T-helper 17 cell (primary cell): ENCODE results near the gene ASAP2. TPM values are rescaled to one million over a fixed set of nuclear protein-coding genes. Genes with fewer than 3 reads are reported as not detected.

Source experiments
- ATAC-seq: fragments of 150-1000 bp; cut with Tn5 transposase; 2 replicates; pipeline ENCODE4 v1.10.0; 2021; ENCODE audit warnings: mild to moderate bottlenecking, moderate library complexity
- DNase-seq, 3 donors: peaks; one replicate each; pipeline versions ENCODE4 v3.0.0 to v3.0.0-alpha.2; 2020 to 2021
- H3K9me3 ChIP-seq: one replicate; pipeline ENCODE4 v1.7.0; 2013; ENCODE audit warnings: low read length, mild to moderate bottlenecking; ENCODE audit not compliant: control insufficient read depth, poor library complexity, severe bottlenecking
- H3K27ac Mint-ChIP-seq: one replicate; pipeline ENCODE4 v1.8.0; 2022; ENCODE audit warnings: mild to moderate bottlenecking, moderate library complexity, mixed read lengths
- H3K27me3 Mint-ChIP-seq: one replicate; pipeline ENCODE4 v1.8.0; 2022; ENCODE audit warnings: mixed read lengths
- H3K36me3 Mint-ChIP-seq: one replicate; pipeline ENCODE4 v1.8.0; 2022; ENCODE audit warnings: low read depth, mixed read lengths
- H3K4me1 Mint-ChIP-seq: one replicate; pipeline ENCODE4 v1.8.0; 2022; ENCODE audit warnings: mild to moderate bottlenecking, mixed read lengths
- H3K4me3 Mint-ChIP-seq: one replicate; pipeline ENCODE4 v1.8.0; 2022; ENCODE audit warnings: mild to moderate bottlenecking, moderate library complexity, mixed read lengths
- total RNA-seq, 4 donors: library from RNA in 2 of 4; stranded (reverse) in 2 of 4; gene quantifications; one replicate each; pipeline ENCODE4 v1.2.3 and lab custom pipeline; 2022 to 2026

Gene ASAP2
- total RNA-seq, 2 donors from 2014 or later = 0.75 to 14.8 TPM

DNA sequence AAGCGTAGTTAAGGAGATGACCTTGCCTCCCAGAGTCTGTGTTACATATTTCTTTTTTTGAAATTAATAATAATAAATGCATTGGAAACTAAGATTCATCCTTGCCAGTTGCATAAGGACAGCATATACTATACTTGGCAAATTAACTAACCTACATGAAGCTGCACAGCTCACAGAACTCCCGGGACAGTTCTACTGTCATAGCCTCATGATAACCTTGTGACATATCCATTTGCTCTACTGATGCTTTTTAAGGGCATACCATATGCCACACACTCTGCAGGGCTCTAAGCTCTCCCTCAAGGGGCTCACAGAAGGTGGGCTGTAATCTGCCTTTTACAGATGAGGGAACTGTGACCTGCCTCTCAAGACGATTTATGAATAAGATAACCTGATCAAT, 212.9 kb downstream of the ASAP2 start:
- Mint-ChIP-seq H3K4me1 (peaks cover 39% of the 10 kb centered on the region), H3K27me3 (no peaks in the 10 kb centered on the region), H3K36me3 (peaks cover 4% of the 10 kb centered on the region), H3K4me3 (no peak overlapping the region), H3K27ac (no peak overlapping the region)
- H3K9me3 ChIP-seq = no peaks in the 10 kb centered on the region
- no peak for ATAC-seq
- DNase-seq = no peak

DNA sequence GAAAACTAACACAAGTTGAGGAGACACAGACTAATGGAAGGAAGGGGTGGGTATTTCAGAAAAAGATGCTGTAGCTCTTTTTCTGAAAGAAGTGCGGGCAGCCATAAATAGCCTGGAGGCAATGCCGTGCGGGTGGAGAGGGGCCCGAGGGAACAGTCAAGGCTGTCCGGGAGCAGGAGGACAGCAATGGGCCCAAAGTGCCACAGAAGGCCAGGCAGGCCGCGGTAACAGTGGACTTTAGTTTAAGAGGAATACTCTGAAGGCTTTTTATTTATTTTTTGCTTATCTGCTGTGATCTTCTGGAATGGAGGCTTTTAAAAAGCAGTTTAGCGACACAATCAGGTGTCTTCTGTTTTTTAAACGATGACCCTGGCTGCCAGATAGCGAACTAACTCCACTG, 213.9 kb downstream of the ASAP2 start:
- no peaks in the 10 kb centered on the region for H3K9me3 ChIP-seq
- Mint-ChIP-seq H3K27ac (no peak overlapping the region), H3K4me1 (peaks cover 37% of the 10 kb centered on the region), H3K36me3 (peaks cover 4% of the 10 kb centered on the region), H3K27me3 (no peaks in the 10 kb centered on the region), H3K4me3 (peak overlapping the region; percentile 21)
- ATAC-seq (no peak), DNase-seq (no peak)

DNA sequence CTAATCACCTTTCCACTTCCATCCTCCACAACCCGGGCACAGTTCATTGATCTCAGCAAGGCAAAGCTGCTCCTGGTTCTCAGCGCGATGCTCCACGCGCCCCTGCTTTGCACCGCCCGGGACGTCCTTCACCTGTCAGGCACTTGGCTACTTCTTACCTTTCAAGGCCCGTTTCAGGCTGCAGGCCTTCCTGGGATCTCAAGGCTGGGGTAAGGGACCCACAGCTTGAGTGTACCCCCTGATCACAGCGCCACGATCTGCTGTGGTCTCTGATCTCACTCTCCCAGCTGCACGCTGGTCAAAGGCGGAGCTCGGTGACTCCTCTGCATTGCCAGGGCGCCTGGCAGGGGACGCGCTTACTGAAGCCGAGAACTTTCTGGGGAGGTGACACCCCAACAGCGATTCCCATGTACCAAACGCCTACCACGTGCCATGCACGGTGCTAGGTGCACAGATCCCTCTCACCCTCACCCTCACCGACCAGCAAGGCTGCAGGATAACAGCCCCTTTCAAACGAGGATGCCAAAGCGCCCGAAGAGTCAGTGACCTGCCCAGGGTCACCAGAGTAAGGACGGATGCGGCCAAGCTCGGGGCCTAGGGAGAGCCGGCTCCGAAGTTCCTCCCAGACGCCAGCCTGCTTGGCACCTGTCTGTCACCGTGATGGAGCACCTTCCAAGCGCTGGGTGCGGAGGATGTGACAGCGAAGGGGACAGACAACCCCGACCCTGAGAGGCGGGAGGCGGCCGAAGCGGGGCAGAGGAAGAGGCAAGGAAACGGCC, 215.9 kb downstream of the ASAP2 start:
- Mint-ChIP-seq H3K4me3 (no peak overlapping the region), H3K4me1 (peaks cover 28% of the 10 kb centered on the region), H3K27me3 (no peaks in the 10 kb centered on the region), H3K27ac (no peak overlapping the region), H3K36me3 (peaks cover 4% of the 10 kb centered on the region)
- DNase-seq (peak; percentile 17 to 27 (median 22)), ATAC-seq (peak; percentile 27)
- H3K9me3 ChIP-seq = no peaks in the 10 kb centered on the region

DNA sequence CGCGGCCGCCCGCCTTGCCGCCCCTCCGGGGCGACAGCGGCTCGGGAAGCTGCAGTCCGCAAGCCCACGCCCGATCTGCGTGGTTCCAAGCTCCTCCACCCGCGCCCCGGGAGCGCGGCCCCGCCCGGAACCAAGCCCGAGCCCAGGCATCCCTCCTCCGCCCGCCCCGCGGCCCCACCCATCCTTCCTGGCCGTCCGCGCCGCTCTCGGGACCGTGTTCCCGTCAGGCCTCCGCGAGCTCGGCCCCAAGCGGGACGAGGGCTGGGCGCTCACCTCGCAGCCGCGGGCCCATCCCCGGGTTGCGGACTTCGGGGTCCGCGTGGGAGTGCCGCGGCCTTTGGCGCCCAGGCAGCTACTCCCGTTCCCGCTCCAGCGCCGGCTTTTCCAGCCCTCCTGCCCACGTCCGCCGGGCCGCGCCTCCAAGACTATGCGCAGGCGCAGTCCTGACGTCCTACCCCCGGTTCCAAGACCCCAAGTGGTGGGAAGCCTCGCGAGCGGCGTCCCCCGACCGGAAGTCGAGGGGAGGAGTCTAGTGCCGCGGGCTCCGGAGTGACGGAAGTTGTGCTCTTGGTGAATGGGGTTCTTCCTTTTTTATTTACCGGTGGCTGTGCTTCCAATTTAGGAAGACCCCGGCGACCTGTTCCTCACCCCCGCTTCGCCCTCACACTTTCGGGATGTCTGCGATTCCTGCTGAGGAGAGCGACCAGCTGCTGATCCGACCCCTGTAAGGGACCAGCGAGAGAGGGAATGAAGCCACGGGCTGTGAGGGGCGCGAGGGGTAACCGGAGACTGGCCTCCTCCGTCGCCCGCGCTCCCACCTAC, 216.7 kb downstream of the ASAP2 start, which contains the start of the genes CPSF3 and ITGB1BP1:
CPSF3 (plus strand) TSS at position 555 of the 822 bp plus-strand sequence; CDS start at position 675, 120 bp downstream.
ITGB1BP1 (minus strand) TSS at position 429 of the 822 bp plus-strand sequence. CDS start 4,831 bp downstream, outside the sequence.
- H3K4me3 Mint-ChIP-seq = no peak within 1 kb of the TSS
- H3K4me1 Mint-ChIP-seq = peaks cover 25% of the 10 kb centered on the region
- H3K27ac Mint-ChIP-seq = no peak within 1 kb of the TSS
- no peaks in the 10 kb centered on the region for H3K9me3 ChIP-seq
- DNase-seq = peak; percentile 90 to 94 (median 94)
- no peaks in the 10 kb centered on the region for H3K27me3 Mint-ChIP-seq
- peaks cover 4% of the 10 kb centered on the region for H3K36me3 Mint-ChIP-seq
- peak; percentile 89 for ATAC-seq

DNA sequence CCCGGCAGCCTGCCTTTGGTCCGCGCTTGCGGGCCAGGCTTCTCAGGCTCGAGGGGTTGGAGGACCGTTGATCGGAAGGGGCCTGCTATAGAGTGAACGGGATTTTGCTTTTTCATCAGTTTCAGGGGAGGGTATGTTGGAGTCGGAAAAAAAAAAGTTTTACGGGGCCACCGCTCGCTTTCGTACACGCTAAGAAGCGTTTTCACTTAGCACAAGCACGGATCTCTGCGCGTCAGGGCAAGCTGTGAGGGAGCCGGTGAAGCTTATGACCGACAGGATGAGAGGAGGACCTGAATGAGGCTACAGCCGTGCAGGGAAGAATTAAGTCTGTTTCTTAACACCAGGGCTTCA, 217.3 kb downstream of the ASAP2 start:
- H3K4me1 Mint-ChIP-seq = peaks cover 26% of the 10 kb centered on the region
- DNase-seq (no peak), ATAC-seq (peak; percentile 23)
- H3K36me3 Mint-ChIP-seq = peaks cover 4% of the 10 kb centered on the region
- H3K27me3 Mint-ChIP-seq = no peaks in the 10 kb centered on the region
- H3K9me3 ChIP-seq = no peaks in the 10 kb centered on the region
- no peak overlapping the region for H3K27ac Mint-ChIP-seq
- no peak overlapping the region for H3K4me3 Mint-ChIP-seq

DNA sequence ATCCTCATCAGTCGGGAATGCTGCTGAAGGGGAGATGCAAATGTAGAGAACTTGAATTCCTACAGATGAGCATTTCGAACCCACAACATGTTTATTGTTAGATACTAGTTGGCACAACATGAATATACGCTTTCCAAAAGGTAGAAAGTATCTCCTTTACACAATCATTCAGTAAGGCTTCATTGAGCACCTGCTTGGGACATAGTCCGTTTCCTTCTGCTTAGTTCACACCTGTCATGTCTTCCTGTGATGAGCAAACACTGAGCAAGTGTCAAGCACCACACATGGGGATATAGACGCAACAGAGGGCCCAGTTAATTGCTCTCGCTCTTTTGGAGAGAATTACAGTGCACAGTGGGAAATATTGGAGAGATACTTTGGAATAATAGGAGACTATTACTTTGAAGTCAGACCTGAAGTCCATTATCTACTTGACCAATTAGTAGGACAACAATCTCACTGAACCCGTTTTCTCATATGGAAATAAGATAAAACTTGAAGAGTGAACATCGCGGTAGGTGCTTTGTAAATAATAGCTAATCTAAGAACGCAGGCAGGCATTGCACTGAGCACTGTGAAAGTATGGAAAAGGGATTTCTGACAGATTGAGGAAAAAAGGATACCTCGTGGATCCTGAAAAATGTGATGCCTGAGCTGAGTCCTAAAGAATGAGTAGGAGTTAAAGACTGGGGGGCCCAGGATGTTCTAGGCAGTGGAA, 218.0 kb downstream of the ASAP2 start:
- ATAC-seq (no peak), DNase-seq (no peak)
- Mint-ChIP-seq H3K4me1 (peaks cover 26% of the 10 kb centered on the region), H3K27ac (no peak overlapping the region), H3K4me3 (no peak overlapping the region), H3K36me3 (peaks cover 4% of the 10 kb centered on the region), H3K27me3 (no peaks in the 10 kb centered on the region)
- no peaks in the 10 kb centered on the region for H3K9me3 ChIP-seq

DNA sequence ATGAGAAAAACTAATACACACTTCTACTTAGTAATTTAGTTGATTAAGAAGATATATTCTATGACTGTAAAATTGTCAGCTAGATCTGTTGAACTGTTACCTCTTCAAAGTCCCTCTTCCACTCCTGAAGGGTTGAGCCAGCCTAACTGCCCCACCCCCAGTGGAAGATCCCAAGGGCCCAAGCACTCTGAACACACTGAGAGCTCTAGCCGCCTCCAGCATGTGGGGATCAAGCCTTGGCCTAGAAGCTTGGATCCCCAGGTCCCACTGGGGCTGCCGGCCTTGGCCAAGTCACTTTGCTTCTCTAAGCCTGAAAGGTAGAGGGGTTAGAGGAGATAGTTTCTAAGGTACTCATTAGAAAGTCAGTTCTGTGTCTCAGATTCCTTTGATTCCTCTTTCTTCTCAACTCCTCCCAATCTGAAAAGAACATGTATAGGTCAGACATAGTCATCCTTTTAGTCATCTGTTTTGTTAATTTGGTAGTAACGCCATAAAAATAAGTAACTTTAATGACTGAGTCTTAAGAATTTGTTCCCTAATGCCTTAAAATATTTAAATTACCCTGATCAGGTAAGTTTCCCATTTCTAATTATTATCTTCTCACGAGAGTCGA, 222.5 kb downstream of the ASAP2 start:
- Mint-ChIP-seq H3K4me1 (peaks cover 7% of the 10 kb centered on the region), H3K27me3 (no peaks in the 10 kb centered on the region), H3K36me3 (peaks cover 9% of the 10 kb centered on the region), H3K27ac (no peak overlapping the region), H3K4me3 (no peak overlapping the region)
- no peak for DNase-seq
- no peaks in the 10 kb centered on the region for H3K9me3 ChIP-seq
- no peak for ATAC-seq

DNA sequence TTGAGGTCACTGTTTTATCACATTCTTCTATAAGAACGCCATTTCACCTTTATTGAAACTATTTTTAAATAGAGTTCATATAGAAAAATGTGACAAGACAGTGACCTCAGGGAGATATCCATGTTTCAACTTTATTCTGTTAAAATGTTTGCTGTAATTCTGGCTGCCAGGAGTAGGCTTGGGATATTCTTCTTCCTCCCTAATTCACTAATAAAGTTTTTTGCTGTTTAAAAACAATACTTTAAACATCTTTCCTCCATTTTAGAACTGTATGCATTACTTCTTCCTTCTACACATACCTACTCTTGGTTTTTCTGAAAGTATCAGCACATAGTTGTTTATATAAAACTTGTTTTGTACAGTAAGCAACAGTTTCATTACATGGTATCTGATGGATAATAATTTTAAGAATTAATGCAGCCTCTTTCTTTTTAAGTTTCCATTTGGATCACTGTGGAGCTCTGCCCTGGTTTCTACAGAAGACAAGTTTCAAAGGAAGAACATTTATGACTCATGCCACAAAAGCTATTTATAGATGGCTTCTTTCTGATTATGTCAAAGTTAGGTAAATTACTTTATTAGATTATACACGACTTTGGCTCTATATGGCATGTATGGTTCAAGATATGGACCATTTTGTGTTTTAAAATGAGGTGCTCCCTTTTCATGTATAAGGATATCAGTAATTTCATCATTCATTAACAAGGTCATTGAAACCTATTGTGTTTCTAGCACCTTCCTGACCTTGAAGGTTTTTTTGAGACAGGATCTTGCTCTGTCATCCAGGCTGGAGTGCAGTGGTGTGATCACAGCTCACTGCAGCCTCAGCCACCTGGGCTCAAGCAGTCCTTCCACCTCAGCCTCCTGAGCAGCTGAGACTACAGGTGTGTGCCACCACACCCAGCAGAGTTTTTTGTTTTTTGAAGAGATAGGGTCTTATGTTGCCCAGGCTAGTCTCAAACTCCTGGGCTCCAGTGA, 224.0 kb downstream of the ASAP2 start:
- H3K27ac Mint-ChIP-seq = peak overlapping the region; percentile 47
- no peaks in the 10 kb centered on the region for H3K9me3 ChIP-seq
- ATAC-seq (no peak), DNase-seq (no peak)
- peaks cover 9% of the 10 kb centered on the region for H3K36me3 Mint-ChIP-seq
- H3K4me1 Mint-ChIP-seq = peaks cover 5% of the 10 kb centered on the region
- no peak overlapping the region for H3K4me3 Mint-ChIP-seq
- H3K27me3 Mint-ChIP-seq = no peaks in the 10 kb centered on the region

DNA sequence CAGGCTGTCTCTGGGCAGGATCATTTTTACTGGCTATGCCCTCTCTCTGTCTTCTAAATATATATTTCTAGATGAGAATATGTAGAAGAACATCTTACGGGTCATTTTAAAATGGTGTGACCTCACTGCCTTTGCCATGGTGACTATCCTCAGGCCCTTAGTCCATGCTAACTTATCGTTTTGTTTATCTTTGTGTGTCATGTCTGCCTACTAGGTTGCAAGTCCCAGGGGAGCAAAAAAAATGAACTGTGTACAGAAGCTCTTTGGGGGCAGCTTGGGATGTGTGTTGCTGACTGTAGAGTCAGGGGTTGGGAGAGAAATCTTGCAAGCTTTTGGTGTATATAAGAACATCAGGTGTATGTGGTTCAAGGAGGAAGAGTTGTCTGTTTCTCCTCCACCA, 227.9 kb downstream of the ASAP2 start:
- Mint-ChIP-seq H3K36me3 (peaks cover 9% of the 10 kb centered on the region), H3K27ac (no peak overlapping the region), H3K4me1 (peaks cover 2% of the 10 kb centered on the region), H3K4me3 (no peak overlapping the region), H3K27me3 (no peaks in the 10 kb centered on the region)
- H3K9me3 ChIP-seq = no peaks in the 10 kb centered on the region
- no peak for DNase-seq
- no peak for ATAC-seq

DNA sequence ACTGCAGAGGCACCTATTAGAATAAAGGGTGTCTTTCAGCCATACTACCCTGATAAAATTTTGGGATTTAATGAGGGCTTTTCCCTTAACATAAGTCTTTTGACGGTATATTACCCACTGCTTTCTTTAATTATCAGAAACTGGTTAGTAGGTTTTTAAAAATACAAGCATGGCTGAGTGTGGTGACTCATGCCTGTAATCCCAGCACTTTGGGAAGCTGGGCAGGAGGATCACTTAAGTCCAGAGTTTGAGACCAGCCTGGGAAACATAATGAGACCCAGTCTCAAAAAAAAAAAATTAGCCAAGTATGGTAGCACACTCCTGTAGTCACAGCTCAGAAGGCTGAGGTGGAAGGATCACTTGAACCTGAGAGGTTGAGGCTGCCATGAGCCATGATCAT, 232.9 kb downstream of the ASAP2 start:
- no peaks in the 10 kb centered on the region for H3K9me3 ChIP-seq
- DNase-seq (no peak), ATAC-seq (no peak)
- Mint-ChIP-seq H3K27me3 (no peaks in the 10 kb centered on the region), H3K27ac (no peak overlapping the region), H3K36me3 (peaks cover 6% of the 10 kb centered on the region), H3K4me3 (no peak overlapping the region), H3K4me1 (peaks cover 3% of the 10 kb centered on the region)

DNA sequence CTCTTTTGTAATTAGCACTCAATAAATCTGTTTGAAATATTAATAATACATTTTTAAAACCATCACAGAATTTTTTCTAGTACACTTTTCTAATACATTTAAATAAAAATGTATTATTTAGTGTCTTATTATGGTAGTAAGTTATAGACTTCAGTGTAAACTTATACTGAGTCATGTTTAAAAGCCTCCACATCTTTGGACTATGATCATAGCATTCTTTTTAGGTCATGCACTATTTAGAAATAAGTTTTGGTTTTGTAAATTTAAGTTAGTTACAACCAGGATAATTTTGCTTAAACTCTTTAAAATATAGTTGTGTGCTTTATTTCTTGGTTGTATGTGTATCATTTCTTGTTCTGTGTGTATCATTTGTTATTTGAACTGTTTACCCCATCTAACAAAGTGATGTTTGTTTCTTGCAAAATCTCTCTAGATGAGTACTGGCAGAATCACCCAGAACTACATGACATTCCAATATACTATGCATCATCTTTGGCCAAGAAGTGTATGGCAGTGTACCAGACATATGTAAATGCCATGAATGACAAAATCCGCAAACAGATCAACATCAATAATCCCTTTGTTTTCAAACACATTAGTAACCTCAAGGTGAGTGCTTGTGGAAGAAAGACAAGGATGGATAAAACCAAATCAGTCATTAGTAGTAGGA, 233.6 kb downstream of the ASAP2 start:
- Mint-ChIP-seq H3K36me3 (peaks cover 6% of the 10 kb centered on the region), H3K4me3 (no peak overlapping the region)
- no peak for ATAC-seq

More for the DNA sequence above, 233.6 kb downstream of the ASAP2 start:
- Mint-ChIP-seq H3K4me1 (peaks cover 6% of the 10 kb centered on the region), H3K27me3 (no peaks in the 10 kb centered on the region), H3K27ac (no peak overlapping the region)
- no peaks in the 10 kb centered on the region for H3K9me3 ChIP-seq
- DNase-seq = no peak
